B cell (primary cell): ENCODE measurements around the gene RASAL3. TPM values are rescaled to one million over a fixed set of nuclear protein-coding genes. Genes with fewer than 3 reads are reported as not detected.
"Not testable (repeated sequence)": the region's sequence is repeated elsewhere in the genome, so short reads cannot be mapped to it uniquely, and the experiment has no call there.

Experiments
- ATAC-seq: fragments of 200-7000 bp; cut with Tn5 transposase; one replicate; pipeline ENCODE4 v1.10.0; 2021; ENCODE audit warnings: low read depth, mild to moderate bottlenecking, moderate number of reproducible peaks, moderate library complexity
- CTCF ChIA-PET: fragments of 350-600 bp; sonication (Branson Sonifier 250); formaldehyde crosslinking; loops from one replicate; lab custom pipeline; 2021; ENCODE audit warnings: antibody characterized with exemption, inconsistent platforms; lab: Charles Lee
- POLR2A ChIA-PET: fragments of 350-600 bp; sonication (Branson Sonifier 250); formaldehyde crosslinking; loops from one replicate; lab custom pipeline; 2021; ENCODE audit warnings: antibody characterized with exemption; lab: Charles Lee
- DNase-seq: peaks from one replicate; pipeline ENCODE4 v3.0.0; 2013
- H2AFZ ChIP-seq: 2 replicates; pipeline ENCODE4 v1.6.1; 2012; ENCODE audit warnings: mild to moderate bottlenecking, low read depth, low read length; ENCODE audit not compliant: insufficient read depth, poor library complexity, severe bottlenecking
- H3K27ac ChIP-seq, 2 donors: 1 replicate in 1 of 2; 2 replicates in 1 of 2; pipeline ENCODE4 v1.5.1; 2012 to 2013; ENCODE audit warnings: low read length in 2 of 2, mild to moderate bottlenecking in 2 of 2, moderate library complexity in 1 of 2
- H3K27me3 ChIP-seq, 4 experiments: fragments of 200-600 bp in 1 of 4; sonication (generic) in 1 of 4; replicated peaks in 1 of 4; 1 replicate in 2 of 4; 2 replicates in 2 of 4; pipeline versions ENCODE4 v1.6.1 to v1.7.0; 2013 to 2016; ENCODE audit warnings: low read length in 3 of 4, mild to moderate bottlenecking in 2 of 4, mixed read lengths in 1 of 4, moderate library complexity in 1 of 4; ENCODE audit not compliant: insufficient read depth in 4 of 4, control insufficient read depth in 3 of 4; ENCODE audit errors: control extremely low read depth in 1 of 4
- H3K36me3 ChIP-seq, 2 experiments: replicated peaks in 1 of 2; 1 replicate in 1 of 2; 2 replicates in 1 of 2; pipeline versions ENCODE4 v1.6.1 to v1.7.1; 2013; ENCODE audit warnings: low read length in 1 of 2; ENCODE audit not compliant: insufficient read depth in 2 of 2, control insufficient read depth in 1 of 2; ENCODE audit errors: control extremely low read depth in 1 of 2, extremely low read depth in 1 of 2
- H3K4me1 ChIP-seq, 2 donors: fragments of 200-600 bp in 1 of 2; sonication (generic) in 1 of 2; 1 replicate in 1 of 2; 2 replicates in 1 of 2; pipeline versions ENCODE4 v1.5.1 to v1.6.1; 2013 to 2017; ENCODE audit warnings: low read length in 2 of 2; ENCODE audit not compliant: control insufficient read depth in 2 of 2, insufficient read depth in 2 of 2
- H3K4me2 ChIP-seq: replicated peaks from 2 replicates; pipeline ENCODE3; 2012; ENCODE audit warnings: mild to moderate bottlenecking, low read depth, low read length; ENCODE audit not compliant: poor library complexity, severe bottlenecking
- H3K4me3 ChIP-seq, 5 experiments: fragments of 200-600 bp in 1 of 5; sonication (generic) in 1 of 5; 1 replicate in 3 of 5; 2 replicates in 2 of 5; pipeline versions ENCODE4 v1.5.1 to v1.7.0; 2011 to 2016; ENCODE audit warnings: low read length in 4 of 5, mild to moderate bottlenecking in 4 of 5, low read depth in 2 of 5, control low read depth in 1 of 5, moderate library complexity in 1 of 5; ENCODE audit not compliant: insufficient read depth in 1 of 5; ENCODE audit errors: control extremely low read depth in 1 of 5, extremely low read depth in 1 of 5
- H3K79me2 ChIP-seq: fragments of 200-600 bp; sonication (generic); one replicate; pipeline ENCODE4 v1.6.0; 2016; ENCODE audit warnings: low read length; ENCODE audit not compliant: control insufficient read depth, insufficient read depth
- H3K9ac ChIP-seq: fragments of 200-600 bp; sonication (generic); 2 replicates; pipeline ENCODE4 v1.6.1; 2017; ENCODE audit warnings: mild to moderate bottlenecking, low read length, moderate library complexity
- H3K9me3 ChIP-seq, 3 donors: one replicate each; pipeline versions ENCODE4 v1.6.1 to v1.7.1; 2013; ENCODE audit warnings: low read length in 2 of 3; ENCODE audit not compliant: control insufficient read depth in 2 of 3, insufficient read depth in 1 of 3; ENCODE audit errors: control extremely low read depth in 1 of 3
- H4K20me1 ChIP-seq: 2 replicates; pipeline ENCODE4 v1.6.0; 2012; ENCODE audit warnings: mild to moderate bottlenecking, low read length; ENCODE audit not compliant: insufficient read depth, control insufficient read depth, poor library complexity, severe bottlenecking
- H3K27ac Mint-ChIP-seq: one replicate; pipeline ENCODE4 v1.8.0; 2021; ENCODE audit warnings: mixed read lengths
- H3K27me3 Mint-ChIP-seq: one replicate; pipeline ENCODE4 v1.8.0; 2021; ENCODE audit warnings: mixed read lengths
- H3K4me1 Mint-ChIP-seq: one replicate; pipeline ENCODE4 v1.8.0; 2021; ENCODE audit warnings: mixed read lengths
- H3K4me3 Mint-ChIP-seq: one replicate; pipeline ENCODE4 v1.8.0; 2021; ENCODE audit warnings: mixed read lengths
- H3K9me3 Mint-ChIP-seq: one replicate; pipeline ENCODE4 v1.8.0; 2022; ENCODE audit warnings: mixed read lengths; ENCODE audit not compliant: insufficient read depth
- EZH2 ChIP-seq: IDR thresholded peaks from 2 replicates; pipeline ENCODE4 v1.6.1; 2012; ENCODE audit warnings: borderline replicate concordance, low read depth, mild to moderate bottlenecking, moderate library complexity, low read length; ENCODE audit not compliant: insufficient read depth, poor library complexity, severe bottlenecking
- WGBS: methylation state at CpG from one replicate; pipeline ENCODE4 v1.1.5; 2013; ENCODE audit warnings: missing lambda C conversion rate; ENCODE audit not compliant: insufficient coverage; 5-methylcytosine and 5-hydroxymethylcytosine counted together
- intact Hi-C: fragments of 100-400 bp; cut with micrococcal nuclease; formaldehyde crosslinking; loops from one replicate; pipeline ENCODE4 v1.10.0; 2022
- polyA plus RNA-seq: library from polyadenylated mRNA; depleted of rRNA; stranded (reverse); fragments of >200 nt; gene quantifications from 2 replicates; pipeline ENCODE4 v1.2.3, GENCODE V29; 2012
- total RNA-seq, 2 donors: library from RNA; stranded (reverse); fragments of 120-200 nt in 1 of 2; gene quantifications; 1 replicate in 1 of 2; 2 replicates in 1 of 2; pipeline versions ENCODE4 v1.2.3 to v1.2.4, GENCODE V29; 2013 to 2022
- TF ChIP-seq, protein P1 (sequence below): fragments of 200-600 bp; IDR thresholded peaks from one replicate; pipeline ENCODE4 v1.8.0; 2022; ENCODE audit warnings: antibody characterized with exemption, mild to moderate bottlenecking

The RASAL3 gene
- total and polyA plus RNA-seq, 2 donors (not counting 1 experiment from before 2014, with no cell fraction given) = 95.3 to 154 TPM

DNA sequence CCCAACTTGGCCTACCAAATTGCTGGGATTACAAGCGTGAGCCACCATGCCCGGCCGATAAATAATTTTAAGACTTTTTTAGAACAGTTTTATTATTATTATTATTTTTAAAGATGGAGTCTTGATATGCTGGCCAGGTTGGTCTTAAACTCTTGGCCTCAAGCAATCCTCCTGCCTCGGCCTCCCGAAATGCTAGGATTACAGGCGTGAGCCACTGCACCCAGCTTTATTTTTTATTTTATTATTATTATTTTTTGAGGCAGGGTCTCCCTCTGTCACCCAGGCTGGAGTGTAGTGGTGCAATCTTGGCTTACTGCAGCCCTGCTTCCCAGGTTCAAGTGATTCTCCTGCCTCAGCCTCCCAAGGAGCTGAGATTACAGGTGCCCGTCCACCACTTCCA is 16.7 kb upstream of the RASAL3 start:
- CTCF ChIA-PET = interaction anchor here (0.7 kb wide), 1 partner anchor 398 kb away, joined by 3 read pairs; no protein-coding TSS in a partner anchor
- H3K4me3 Mint-ChIP-seq, POLR2A ChIA-PET, DNase-seq, H3K27me3 Mint-ChIP-seq, intact Hi-C loops, H3K27ac ChIP-seq, H3K9me3 ChIP-seq, H3K36me3 ChIP-seq, ATAC-seq, H3K4me1 Mint-ChIP-seq, H3K9me3 Mint-ChIP-seq, H3K4me3 ChIP-seq, H4K20me1 ChIP-seq, H3K4me2 ChIP-seq, H3K9ac ChIP-seq, H2AFZ ChIP-seq, H3K79me2 ChIP-seq, H3K27me3 ChIP-seq, H3K27ac Mint-ChIP-seq, H3K4me1 ChIP-seq: not testable (repeated sequence)
- WGBS = 100% methylated on average over 1 of the region's 7 CpGs

DNA sequence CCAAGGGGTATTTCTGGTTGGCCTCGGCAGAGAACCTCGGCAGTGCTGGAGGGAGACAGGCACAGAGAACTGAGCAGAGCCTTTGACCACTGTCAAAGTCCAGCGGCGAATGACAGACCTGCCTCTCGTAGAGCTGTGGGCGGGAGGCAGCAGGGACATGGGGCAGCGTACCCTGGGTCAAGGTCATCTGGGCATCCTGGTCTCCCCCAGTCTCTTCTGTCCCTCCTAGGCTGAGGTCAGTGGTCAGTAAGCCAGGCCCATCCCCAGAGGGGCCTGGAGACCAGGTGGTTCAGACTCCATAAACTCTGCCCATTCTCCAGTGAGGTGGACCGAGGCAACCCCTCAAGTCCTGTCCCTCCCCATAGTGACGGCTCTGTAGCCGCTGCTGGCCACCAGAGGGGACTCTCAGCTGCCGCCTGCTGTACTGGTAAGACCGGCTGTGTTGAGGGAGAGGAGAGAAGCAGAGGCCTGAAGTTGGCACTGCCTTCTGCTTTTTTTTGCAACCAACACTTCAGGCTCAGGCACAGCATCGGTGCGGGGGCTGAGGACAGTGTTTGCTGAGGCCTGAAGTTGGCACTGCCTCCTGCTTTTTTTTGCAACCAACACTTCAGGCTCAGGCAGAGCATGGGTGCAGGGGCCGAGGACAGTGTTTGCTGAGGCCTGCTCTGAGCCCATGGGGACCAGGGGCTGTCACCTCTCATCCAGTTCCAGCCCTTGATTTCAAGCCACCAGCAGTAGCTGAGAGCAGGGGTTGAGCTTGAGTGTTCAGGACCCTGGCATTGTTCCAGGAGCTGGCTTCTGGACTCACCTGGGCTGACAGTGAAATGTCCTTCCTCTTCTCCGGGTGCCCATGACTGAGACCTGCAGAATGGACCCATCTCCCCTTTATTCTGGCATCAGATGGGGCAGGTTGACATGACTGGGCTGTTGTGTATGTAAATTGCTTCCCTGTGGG is 15.3 kb upstream of the RASAL3 start, which contains the start of gene PGLYRP2:
PGLYRP2 (minus strand) TSS at position 111 of the 955 bp plus-strand sequence. CDS start 130 bp downstream, outside the sequence.
- no peak for DNase-seq
- no peak within 1 kb of the TSS for H3K4me3 ChIP-seq
- WGBS = 74% methylated on average over 11 of the region's 16 CpGs
- H3K4me1 ChIP-seq = no peaks in the 10 kb centered on the region
- H3K9ac ChIP-seq = no peak within 1 kb of the TSS
- no peaks in the 10 kb centered on the region for H4K20me1 ChIP-seq
- ATAC-seq = no peak
- TF ChIP-seq, protein P1, sequence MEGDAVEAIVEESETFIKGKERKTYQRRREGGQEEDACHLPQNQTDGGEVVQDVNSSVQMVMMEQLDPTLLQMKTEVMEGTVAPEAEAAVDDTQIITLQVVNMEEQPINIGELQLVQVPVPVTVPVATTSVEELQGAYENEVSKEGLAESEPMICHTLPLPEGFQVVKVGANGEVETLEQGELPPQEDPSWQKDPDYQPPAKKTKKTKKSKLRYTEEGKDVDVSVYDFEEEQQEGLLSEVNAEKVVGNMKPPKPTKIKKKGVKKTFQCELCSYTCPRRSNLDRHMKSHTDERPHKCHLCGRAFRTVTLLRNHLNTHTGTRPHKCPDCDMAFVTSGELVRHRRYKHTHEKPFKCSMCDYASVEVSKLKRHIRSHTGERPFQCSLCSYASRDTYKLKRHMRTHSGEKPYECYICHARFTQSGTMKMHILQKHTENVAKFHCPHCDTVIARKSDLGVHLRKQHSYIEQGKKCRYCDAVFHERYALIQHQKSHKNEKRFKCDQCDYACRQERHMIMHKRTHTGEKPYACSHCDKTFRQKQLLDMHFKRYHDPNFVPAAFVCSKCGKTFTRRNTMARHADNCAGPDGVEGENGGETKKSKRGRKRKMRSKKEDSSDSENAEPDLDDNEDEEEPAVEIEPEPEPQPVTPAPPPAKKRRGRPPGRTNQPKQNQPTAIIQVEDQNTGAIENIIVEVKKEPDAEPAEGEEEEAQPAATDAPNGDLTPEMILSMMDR = no peak
- no peak for TF ChIP-seq EZH2
- ChIA-PET POLR2A (no interaction called here), CTCF (no interaction called here)
- H3K9me3 ChIP-seq = peaks cover 0 to 10% (median 0%) of the 10 kb centered on the region in 3 donors
- H3K79me2 ChIP-seq = no peaks in the 10 kb centered on the region
- Mint-ChIP-seq H3K4me1 (no peaks in the 10 kb centered on the region), H3K27ac (no peak within 1 kb of the TSS), H3K27me3 (no peaks in the 10 kb centered on the region), H3K4me3 (no peak within 1 kb of the TSS), H3K9me3 (no peaks in the 10 kb centered on the region)
- intact Hi-C loops = no loop called here
- no peak within 1 kb of the TSS for H2AFZ ChIP-seq
- no peak within 1 kb of the TSS for H3K4me2 ChIP-seq
- H3K27me3 ChIP-seq = no peaks in the 10 kb centered on the region
- no peak within 1 kb of the TSS for H3K27ac ChIP-seq
- H3K36me3 ChIP-seq = no peaks in the 10 kb centered on the region
